NCI-H524 (cell line): Measurements from ENCODE around the gene RANGRF.

Experiments used
- DNase-seq, 2 experiments: peaks; one replicate each; lab custom pipeline; 2025; lab: John Stamatoyannopoulos, UW

The RANGRF gene

GRCh38 chr17:8314797-8315763, 26.6 kb downstream of the RANGRF start:
- no peak for DNase-seq

GRCh38 chr17:8315764-8316217, 27.3 kb downstream of the RANGRF start:
- no peak for DNase-seq

- DNase-seq, result no peak
Observed at GRCh38 chr17:8318010-8318935, 29.8 kb downstream of the RANGRF start.

- DNase-seq, result no peak
Observed at GRCh38 chr17:8320262-8320661, 31.8 kb downstream of the RANGRF start.

- no peak for DNase-seq
Observed at GRCh38 chr17:8320990-8321389, 32.5 kb downstream of the RANGRF start.

GRCh38 chr17:8322061-8322460, 33.6 kb downstream of the RANGRF start:
- DNase-seq, result no peak

- DNase-seq, result no peak
Observed at GRCh38 chr17:8324132-8324531, 35.7 kb downstream of the RANGRF start.

- no peak for DNase-seq
Observed at GRCh38 chr17:8324923-8325322, 36.5 kb downstream of the RANGRF start.

- no peak for DNase-seq
Observed at GRCh38 chr17:8326511-8327302, 38.2 kb downstream of the RANGRF start.

GRCh38 chr17:8327303-8327649, 38.8 kb downstream of the RANGRF start:
- DNase-seq, result no peak

GRCh38 chr17:8332128-8332527, 43.7 kb downstream of the RANGRF start:
- DNase-seq, result no peak

- DNase-seq, result peak in 1 of 2 experiments; percentile 26
Observed at GRCh38 chr17:8332688-8333087, 44.2 kb downstream of the RANGRF start.

GRCh38 chr17:8333281-8333680, 44.8 kb downstream of the RANGRF start:
- DNase-seq, result no peak

GRCh38 chr17:8337802-8338752, 49.6 kb downstream of the RANGRF start:
- DNase-seq, result no peak

GRCh38 chr17:8338753-8339140, 50.3 kb downstream of the RANGRF start:
- DNase-seq, result no peak

- no peak for DNase-seq
Observed at GRCh38 chr17:8339540-8339939, 51.1 kb downstream of the RANGRF start, which contains the start of gene ODF4. Gene ODF4 (plus strand): TSS chr17:8339840. CDS start chr17:8340052, 212 bp downstream.
